HG02610 (cell line): Measurements from ENCODE around the gene LRFN5.
"Not testable (repeated sequence)": the region's sequence is repeated elsewhere in the genome, so short reads cannot be mapped to it uniquely, and the experiment has no call there.

Experiments used
- ATAC-seq: cut with Tn5 transposase; IDR thresholded peaks from one replicate; pipeline ENCODE4 v1.9.1; 2021; ENCODE audit warnings: mild to moderate bottlenecking, moderate library complexity; ENCODE audit not compliant: unreplicated experiment

The LRFN5 gene

DNA sequence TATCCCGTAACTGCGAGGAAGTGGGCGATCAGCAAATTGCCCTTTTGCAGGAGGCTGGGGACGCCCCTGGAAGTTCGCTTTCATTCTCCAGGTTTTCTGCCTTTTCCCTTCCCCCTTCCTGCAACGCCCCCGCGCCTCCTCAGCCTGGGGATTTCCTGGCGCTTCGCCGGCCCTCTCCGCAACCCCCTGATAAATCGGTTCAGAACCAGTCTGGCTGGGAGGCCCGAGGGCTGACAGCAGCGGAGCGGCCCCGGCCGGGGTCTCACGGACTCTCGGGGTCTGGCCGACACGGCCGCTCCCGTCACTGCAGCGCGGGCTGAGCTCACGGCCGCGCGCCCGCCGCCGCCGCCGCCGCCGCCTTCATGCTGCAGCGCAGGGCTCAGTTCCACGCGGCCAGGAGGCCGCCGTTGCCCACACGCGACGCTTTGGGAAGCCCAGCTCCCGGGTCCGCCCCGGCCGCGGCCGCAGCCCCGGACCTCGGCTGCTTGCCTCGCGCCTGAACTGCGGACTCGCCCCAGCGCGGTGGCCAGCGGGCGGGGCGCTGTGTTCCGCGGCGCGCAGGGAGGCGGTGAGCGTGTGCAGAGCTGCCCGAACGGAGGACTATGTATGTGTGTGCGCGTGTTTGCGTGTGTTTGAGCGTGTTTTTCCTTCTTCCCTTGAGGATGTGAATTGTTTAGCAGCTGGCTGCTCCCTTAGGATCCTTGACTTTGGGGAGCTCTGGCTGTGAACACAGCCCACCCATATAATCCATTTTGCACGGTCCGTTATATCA is at the start of gene LRFN5:
Gene LRFN5 (plus strand): TSS at position 345 of the 772 bp plus-strand sequence.
- peak; percentile 33 for ATAC-seq

GRCh38 chr14:41558490-41558889 is 48.2 kb upstream of the LRFN5 start:
- ATAC-seq = no peak

DNA sequence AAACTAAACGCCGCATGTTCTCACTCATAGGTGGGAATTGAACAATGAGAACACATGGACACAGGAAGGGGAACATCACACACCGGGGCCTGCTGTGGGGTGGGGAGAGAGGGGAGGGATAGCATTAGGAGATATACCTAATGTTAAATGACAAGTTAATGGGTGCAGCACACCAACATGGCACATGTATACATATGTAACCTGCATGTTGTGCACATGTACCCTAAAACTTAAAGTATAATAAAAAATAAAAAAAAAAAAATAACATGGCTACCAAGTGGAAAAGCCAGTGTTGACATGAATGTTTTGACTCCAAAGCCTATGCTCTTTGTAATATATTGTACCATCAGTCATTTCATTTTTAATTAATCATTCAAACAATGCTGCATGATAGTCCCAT is 39.8 kb upstream of the LRFN5 start:
- ATAC-seq = not testable (repeated sequence)

- no peak for ATAC-seq
Observed at GRCh38 chr14:41568979-41569378, 37.7 kb upstream of the LRFN5 start.

GRCh38 chr14:41570415-41571155 is 36.1 kb upstream of the LRFN5 start:
- ATAC-seq = no peak

- ATAC-seq = no peak
Observed at GRCh38 chr14:41586237-41586636, 20.4 kb upstream of the LRFN5 start.

GRCh38 chr14:41597647-41598046 is 9.0 kb upstream of the LRFN5 start:
- no peak for ATAC-seq

GRCh38 chr14:41599805-41600385 is 6.8 kb upstream of the LRFN5 start:
- ATAC-seq = not testable (repeated sequence)

GRCh38 chr14:41604721-41605531 is 1.8 kb upstream of the LRFN5 start:
- no peak for ATAC-seq

GRCh38 chr14:41605550-41606281 is 960 bp upstream of the LRFN5 start:
- peak; percentile 24 for ATAC-seq

- ATAC-seq = peak; percentile 5
Observed at GRCh38 chr14:41606282-41606531, 469 bp upstream of the LRFN5 start.

- no peak for ATAC-seq
Observed at GRCh38 chr14:41607304-41607775, 664 bp downstream of the LRFN5 start.

DNA sequence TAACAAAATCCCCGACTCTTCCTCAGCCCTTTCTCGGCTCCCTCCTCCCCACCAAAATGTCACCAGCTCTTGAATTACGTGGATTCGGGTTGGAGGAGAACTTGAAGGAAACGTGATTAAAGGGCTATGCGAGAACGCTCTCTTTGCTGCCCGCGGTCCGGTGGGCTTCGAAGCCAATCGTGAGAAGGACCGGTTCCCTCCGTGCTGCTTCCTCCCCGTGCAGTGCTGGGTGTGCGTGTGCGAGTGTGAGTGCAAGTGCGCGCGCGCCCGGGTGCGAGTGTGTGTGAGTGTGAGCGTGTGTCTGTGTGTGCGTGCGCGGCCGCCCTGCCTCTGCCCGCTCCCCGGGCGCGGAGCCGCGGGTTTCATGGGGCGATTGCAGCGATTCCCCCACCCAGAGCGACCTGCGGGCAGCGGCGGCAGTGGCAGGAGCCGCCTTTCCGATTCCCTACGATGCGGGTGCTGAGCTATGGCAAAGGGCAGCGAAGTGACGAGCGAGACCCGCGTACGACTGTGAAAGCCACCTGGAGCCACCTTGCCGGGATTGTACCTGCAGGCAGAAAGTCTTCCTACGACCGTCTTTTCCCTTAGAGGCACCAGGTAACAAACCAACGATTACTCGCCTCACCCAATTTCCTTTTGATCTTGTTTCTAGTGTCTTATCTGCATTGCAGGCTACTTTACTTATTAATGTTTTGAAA is 1.4 kb downstream of the LRFN5 start:
- no peak for ATAC-seq

GRCh38 chr14:41608681-41609390 is 2.2 kb downstream of the LRFN5 start:
- ATAC-seq = no peak

- ATAC-seq = no peak
Observed at GRCh38 chr14:41609704-41610183, 3.1 kb downstream of the LRFN5 start.

DNA sequence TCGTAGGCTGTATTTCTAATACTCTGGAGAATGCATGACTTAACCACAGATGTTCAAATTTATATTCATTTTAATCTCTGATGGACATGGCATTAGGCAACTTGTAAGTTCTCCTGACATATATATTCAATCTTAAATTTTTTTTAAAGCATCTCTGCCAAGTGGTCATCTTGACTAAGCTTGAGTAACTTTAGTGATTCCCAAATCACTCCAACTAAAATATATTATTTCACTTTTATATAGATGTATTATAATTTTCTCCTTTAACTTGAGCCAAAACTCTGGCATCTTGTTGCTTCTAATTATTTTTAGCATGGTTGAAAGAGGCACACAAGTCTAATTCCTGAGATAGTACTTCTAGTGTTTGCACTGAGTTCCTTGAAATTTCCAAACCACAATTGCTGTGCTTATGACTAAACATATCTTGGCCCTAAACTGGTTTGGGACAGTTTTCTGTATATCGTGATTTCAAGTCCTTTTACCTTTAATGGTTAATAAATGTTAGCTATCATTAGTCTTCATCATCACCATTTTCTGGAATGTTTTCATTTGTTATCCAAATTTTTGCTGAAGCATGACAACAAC is 8.4 kb downstream of the LRFN5 start:
- no peak for ATAC-seq

- ATAC-seq = no peak
Observed at GRCh38 chr14:41623736-41624135, 17.1 kb downstream of the LRFN5 start.

DNA sequence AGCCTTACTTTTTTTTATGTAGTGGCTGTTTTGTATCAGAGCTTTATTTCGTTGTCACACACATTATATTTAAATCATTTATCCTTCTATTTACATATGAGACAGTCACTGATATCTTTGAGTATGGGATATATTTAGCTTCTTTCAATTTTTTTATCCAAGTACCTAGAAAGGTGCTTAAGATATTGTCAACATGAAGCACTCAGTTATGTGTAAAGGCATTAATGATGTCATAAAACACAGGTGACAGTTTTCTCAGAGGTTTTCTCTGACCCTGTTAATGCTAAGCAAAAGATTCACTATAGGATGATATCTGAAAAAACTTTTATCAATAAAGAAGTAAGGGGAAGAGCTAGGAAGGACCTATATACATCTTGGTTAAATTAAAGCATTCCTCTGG is 23.2 kb downstream of the LRFN5 start:
- ATAC-seq = no peak

DNA sequence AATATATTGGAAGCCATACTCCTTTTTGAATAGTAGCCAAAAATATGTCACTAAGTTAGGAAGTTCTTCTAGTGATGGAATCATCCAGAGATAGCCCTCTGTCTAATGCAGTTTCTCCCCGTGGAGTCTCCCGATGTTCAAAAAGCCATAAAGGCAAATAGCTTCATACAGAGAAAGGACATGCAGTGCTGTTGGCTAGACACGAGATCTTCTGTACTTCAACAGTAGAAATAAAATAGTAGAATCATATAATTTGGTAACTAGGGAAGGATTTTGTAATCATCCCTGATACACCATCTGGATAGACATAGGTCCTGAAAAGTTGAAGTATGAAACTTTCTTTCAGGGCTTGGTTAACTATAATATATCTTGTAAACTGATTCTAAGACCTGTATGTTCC is 27.6 kb downstream of the LRFN5 start:
- ATAC-seq = no peak
